ENCODE data around the gene TYRP1.

TYRP1 gene

DNA sequence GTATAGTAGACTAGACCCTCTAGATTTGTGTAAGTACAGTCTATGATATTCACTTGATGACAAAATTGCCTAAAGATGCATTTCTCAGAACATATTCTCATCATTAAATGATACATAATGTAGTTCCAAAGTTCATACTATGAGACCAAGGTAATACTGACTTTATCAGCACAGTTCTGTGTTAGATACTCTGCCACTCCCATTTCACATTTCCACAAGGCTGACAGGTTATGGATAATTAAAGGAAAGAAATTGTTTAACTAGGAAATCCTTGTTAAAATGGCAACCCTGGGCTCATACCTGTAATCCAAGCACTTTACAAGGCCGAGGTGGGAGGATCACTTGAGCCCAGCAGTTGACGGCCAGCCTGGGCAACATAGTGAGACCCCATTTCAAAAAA is 33.6 kb downstream of the TYRP1 start:
- H3K9ac ChIP-seq (ENCODE audit: low read length) = no peak overlapping the region
- no peak overlapping the region for H2AFZ ChIP-seq (ENCODE audit: low read depth, low read length, severe bottlenecking)
- no peak overlapping the region for H3K27ac ChIP-seq (ENCODE audit: low read depth, low read length)
- no peaks in the 10 kb centered on the region for H3K79me2 ChIP-seq (ENCODE audit: insufficient read depth, low read length)
- H3K9me2 ChIP-seq (replicated peaks; ENCODE audit: insufficient read depth, low read length) = no peaks in the 10 kb centered on the region
- H3K36me3 ChIP-seq (ENCODE audit: low read length) = no peaks in the 10 kb centered on the region
- no peak overlapping the region for H3K4me2 ChIP-seq (ENCODE audit: low read depth, low read length, poor library complexity, severe bottlenecking)
- TF ChIP-seq EZH2phosphoT487 (conservative IDR thresholded peaks at IDR 0.05; ENCODE audit: low read length) = no peak
- TF ChIP-seq, protein P1, sequence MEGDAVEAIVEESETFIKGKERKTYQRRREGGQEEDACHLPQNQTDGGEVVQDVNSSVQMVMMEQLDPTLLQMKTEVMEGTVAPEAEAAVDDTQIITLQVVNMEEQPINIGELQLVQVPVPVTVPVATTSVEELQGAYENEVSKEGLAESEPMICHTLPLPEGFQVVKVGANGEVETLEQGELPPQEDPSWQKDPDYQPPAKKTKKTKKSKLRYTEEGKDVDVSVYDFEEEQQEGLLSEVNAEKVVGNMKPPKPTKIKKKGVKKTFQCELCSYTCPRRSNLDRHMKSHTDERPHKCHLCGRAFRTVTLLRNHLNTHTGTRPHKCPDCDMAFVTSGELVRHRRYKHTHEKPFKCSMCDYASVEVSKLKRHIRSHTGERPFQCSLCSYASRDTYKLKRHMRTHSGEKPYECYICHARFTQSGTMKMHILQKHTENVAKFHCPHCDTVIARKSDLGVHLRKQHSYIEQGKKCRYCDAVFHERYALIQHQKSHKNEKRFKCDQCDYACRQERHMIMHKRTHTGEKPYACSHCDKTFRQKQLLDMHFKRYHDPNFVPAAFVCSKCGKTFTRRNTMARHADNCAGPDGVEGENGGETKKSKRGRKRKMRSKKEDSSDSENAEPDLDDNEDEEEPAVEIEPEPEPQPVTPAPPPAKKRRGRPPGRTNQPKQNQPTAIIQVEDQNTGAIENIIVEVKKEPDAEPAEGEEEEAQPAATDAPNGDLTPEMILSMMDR (IDR thresholded peaks at IDR 0.05; ENCODE audit: insufficient read depth, low read length, poor library complexity, severe bottlenecking) = no peak
- no peaks in the 10 kb centered on the region for H3F3A ChIP-seq (ENCODE audit: insufficient read depth)
- no peaks in the 10 kb centered on the region for H4K20me1 ChIP-seq (ENCODE audit: low read depth, low read length)
- H3K4me3 ChIP-seq (ENCODE audit: insufficient read depth, low read length, poor library complexity, severe bottlenecking) = no peak overlapping the region
- H3K9me3 ChIP-seq (ENCODE audit: insufficient read depth, low read length) = no peaks in the 10 kb centered on the region
- H3K27me3 ChIP-seq (ENCODE audit: low read length) = no peaks in the 10 kb centered on the region

DNA sequence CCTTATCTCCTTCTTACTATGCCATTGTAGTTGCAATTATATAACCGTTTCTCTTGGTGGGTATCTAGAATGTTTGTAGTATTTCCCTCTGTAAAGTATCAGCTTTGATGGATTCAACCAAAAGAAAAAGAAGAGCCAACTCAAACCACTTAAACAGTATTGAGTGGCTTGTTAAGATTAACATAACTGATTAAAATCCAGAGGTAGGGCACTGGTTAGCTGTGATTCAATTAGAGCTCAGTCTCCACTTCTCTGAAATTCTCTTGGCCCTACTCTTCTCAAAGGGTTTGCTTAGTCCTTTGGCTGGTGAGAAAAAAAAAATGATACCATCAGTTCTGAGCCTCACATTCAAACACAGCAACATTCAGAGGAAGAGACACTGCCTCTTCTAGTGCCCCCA is 37.0 kb downstream of the TYRP1 start:
- no peaks in the 10 kb centered on the region for H3K36me3 ChIP-seq (ENCODE audit: low read length)
- H3K9ac ChIP-seq (ENCODE audit: low read length) = no peak overlapping the region
- H2AFZ ChIP-seq (ENCODE audit: low read depth, low read length, severe bottlenecking) = no peak overlapping the region
- H4K20me1 ChIP-seq (ENCODE audit: low read depth, low read length) = no peaks in the 10 kb centered on the region
- H3K79me2 ChIP-seq (ENCODE audit: insufficient read depth, low read length) = no peaks in the 10 kb centered on the region
- no peaks in the 10 kb centered on the region for H3K9me2 ChIP-seq (replicated peaks; ENCODE audit: insufficient read depth, low read length)
- H3K4me2 ChIP-seq (ENCODE audit: low read depth, low read length, poor library complexity, severe bottlenecking) = no peak overlapping the region
- no peak overlapping the region for H3K4me3 ChIP-seq (ENCODE audit: insufficient read depth, low read length, poor library complexity, severe bottlenecking)
- TF ChIP-seq, protein P1 (IDR thresholded peaks at IDR 0.05; ENCODE audit: insufficient read depth, low read length, poor library complexity, severe bottlenecking) = no peak
- TF ChIP-seq EZH2phosphoT487 (conservative IDR thresholded peaks at IDR 0.05; ENCODE audit: low read length) = no peak
- H3K9me3 ChIP-seq (ENCODE audit: insufficient read depth, low read length) = no peaks in the 10 kb centered on the region
- no peaks in the 10 kb centered on the region for H3K27me3 ChIP-seq (ENCODE audit: low read length)
- H3K27ac ChIP-seq (ENCODE audit: low read depth, low read length) = no peak overlapping the region
- no peaks in the 10 kb centered on the region for H3F3A ChIP-seq (ENCODE audit: insufficient read depth)

DNA sequence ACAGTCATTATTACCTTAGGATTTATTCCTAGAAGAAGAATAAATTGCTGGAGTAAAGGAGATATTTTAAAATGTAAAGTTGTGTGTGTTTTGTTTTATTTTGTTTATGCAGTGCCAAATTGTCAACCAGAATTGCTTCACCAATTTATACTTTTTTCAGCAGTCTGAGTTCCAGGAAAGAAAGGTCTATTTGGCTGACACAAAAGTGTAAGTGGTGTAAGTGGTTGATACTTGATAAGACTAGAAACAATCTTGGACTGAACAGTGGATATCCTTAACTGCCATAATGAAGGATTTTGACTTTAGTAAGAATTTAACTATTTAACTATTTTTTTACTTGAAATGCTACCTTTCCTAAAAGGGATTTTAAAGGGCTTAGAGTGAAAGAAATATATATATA is 37.7 kb downstream of the TYRP1 start:
- no peaks in the 10 kb centered on the region for H4K20me1 ChIP-seq (ENCODE audit: low read depth, low read length)
- no peaks in the 10 kb centered on the region for H3K9me3 ChIP-seq (ENCODE audit: insufficient read depth, low read length)
- H3K36me3 ChIP-seq (ENCODE audit: low read length) = no peaks in the 10 kb centered on the region
- no peaks in the 10 kb centered on the region for H3F3A ChIP-seq (ENCODE audit: insufficient read depth)
- H3K27ac ChIP-seq (ENCODE audit: low read depth, low read length) = no peak overlapping the region
- no peaks in the 10 kb centered on the region for H3K27me3 ChIP-seq (ENCODE audit: low read length)
- TF ChIP-seq, protein P1 (IDR thresholded peaks at IDR 0.05; ENCODE audit: insufficient read depth, low read length, poor library complexity, severe bottlenecking) = no peak
- no peak for TF ChIP-seq EZH2phosphoT487 (conservative IDR thresholded peaks at IDR 0.05; ENCODE audit: low read length)
- no peak overlapping the region for H3K4me2 ChIP-seq (ENCODE audit: low read depth, low read length, poor library complexity, severe bottlenecking)
- no peaks in the 10 kb centered on the region for H3K9me2 ChIP-seq (replicated peaks; ENCODE audit: insufficient read depth, low read length)
- no peak overlapping the region for H3K4me3 ChIP-seq (ENCODE audit: insufficient read depth, low read length, poor library complexity, severe bottlenecking)
- H3K79me2 ChIP-seq (ENCODE audit: insufficient read depth, low read length) = no peaks in the 10 kb centered on the region
- no peak overlapping the region for H3K9ac ChIP-seq (ENCODE audit: low read length)
- H2AFZ ChIP-seq (ENCODE audit: low read depth, low read length, severe bottlenecking) = no peak overlapping the region

Measured in SU-DHL-6 (cell line).